ENCODE measurements around the gene VWA3A.

DNA sequence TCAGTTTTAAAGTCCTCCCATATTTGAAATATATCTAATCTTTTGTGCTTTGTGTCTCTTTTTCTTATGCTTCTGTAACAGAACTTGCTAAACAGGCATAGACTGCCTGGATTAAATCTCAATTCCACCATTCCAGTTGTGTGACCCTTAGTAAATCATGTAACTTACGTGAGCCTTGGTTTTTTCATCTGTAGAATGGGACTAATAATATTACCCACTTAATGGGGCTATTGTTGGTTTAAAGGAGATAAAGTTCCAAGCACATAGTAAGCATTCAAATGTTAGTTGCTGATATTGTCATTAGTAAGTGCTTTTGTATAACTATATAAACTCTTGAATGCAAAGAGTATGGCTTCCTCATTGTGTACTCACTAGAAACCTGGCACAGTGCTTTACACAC is 5.9 kb upstream of the VWA3A start:
- no peak for TF ChIP-seq POLR2A (IDR thresholded peaks at IDR 0.05)
- TF ChIP-seq, protein P1, sequence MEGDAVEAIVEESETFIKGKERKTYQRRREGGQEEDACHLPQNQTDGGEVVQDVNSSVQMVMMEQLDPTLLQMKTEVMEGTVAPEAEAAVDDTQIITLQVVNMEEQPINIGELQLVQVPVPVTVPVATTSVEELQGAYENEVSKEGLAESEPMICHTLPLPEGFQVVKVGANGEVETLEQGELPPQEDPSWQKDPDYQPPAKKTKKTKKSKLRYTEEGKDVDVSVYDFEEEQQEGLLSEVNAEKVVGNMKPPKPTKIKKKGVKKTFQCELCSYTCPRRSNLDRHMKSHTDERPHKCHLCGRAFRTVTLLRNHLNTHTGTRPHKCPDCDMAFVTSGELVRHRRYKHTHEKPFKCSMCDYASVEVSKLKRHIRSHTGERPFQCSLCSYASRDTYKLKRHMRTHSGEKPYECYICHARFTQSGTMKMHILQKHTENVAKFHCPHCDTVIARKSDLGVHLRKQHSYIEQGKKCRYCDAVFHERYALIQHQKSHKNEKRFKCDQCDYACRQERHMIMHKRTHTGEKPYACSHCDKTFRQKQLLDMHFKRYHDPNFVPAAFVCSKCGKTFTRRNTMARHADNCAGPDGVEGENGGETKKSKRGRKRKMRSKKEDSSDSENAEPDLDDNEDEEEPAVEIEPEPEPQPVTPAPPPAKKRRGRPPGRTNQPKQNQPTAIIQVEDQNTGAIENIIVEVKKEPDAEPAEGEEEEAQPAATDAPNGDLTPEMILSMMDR (IDR thresholded peaks at IDR 0.05), result no peak

Data from body of pancreas (tissue), 4 donors.